GM23338 (cell line): ENCODE results near the gene DNAL4.
"Not testable (repeated sequence)": the region's sequence is repeated elsewhere in the genome, so short reads cannot be mapped to it uniquely, and the experiment has no call there.

Experiments
- CREB1 ChIP-seq: fragments of 250-450 bp; sonication (Bioruptor Pico); IDR thresholded peaks from 2 replicates; pipeline ENCODE4 v1.5.0; 2020; ENCODE audit warnings: low read depth, mild to moderate bottlenecking, moderate library complexity
- EZH2 ChIP-seq: fragments of 200-600 bp; sonication (generic); IDR thresholded peaks from one replicate; pipeline ENCODE4 v1.8.0; 2017; ENCODE audit warnings: antibody characterized with exemption, mild to moderate bottlenecking, low read depth; ENCODE audit not compliant: unreplicated experiment
- EZH2phosphoT487 ChIP-seq: fragments of 200-600 bp; sonication (generic); IDR thresholded peaks from one replicate; pipeline ENCODE4 v1.8.1; 2018; ENCODE audit warnings: antibody characterized with exemption; ENCODE audit not compliant: unreplicated experiment
- JUNB ChIP-seq: IDR thresholded peaks from one replicate; pipeline ENCODE4 v1.6.1; 2016; ENCODE audit warnings: antibody characterized with exemption; ENCODE audit not compliant: unreplicated experiment
- POLR2AphosphoS5 ChIP-seq: IDR thresholded peaks from 2 replicates; pipeline ENCODE4 v1.6.1; 2016; ENCODE audit warnings: antibody characterized with exemption, low read depth
- STAT1 ChIP-seq: IDR thresholded peaks from one replicate; pipeline ENCODE4 v1.6.1; 2016; ENCODE audit warnings: antibody characterized with exemption; ENCODE audit not compliant: unreplicated experiment
- ZNF331 ChIP-seq: fragments of 250-450 bp; sonication (Bioruptor Pico); IDR thresholded peaks from 2 replicates; pipeline ENCODE4 v1.5.0; 2020; ENCODE audit warnings: low read depth, mild to moderate bottlenecking, moderate library complexity
- TF ChIP-seq, protein P1 (sequence below), 2 experiments: fragments of 200-600 bp in 1 of 2; sonication (generic) in 1 of 2; conservative IDR thresholded peaks; 2 replicates each; pipeline versions ENCODE4 v1.5.1 to v1.6.1; 2016 to 2017; ENCODE audit warnings: antibody characterized with exemption in 2 of 2, low read depth in 2 of 2, mild to moderate bottlenecking in 2 of 2, moderate library complexity in 1 of 2
- TF ChIP-seq, protein P2 (sequence below): IDR thresholded peaks from one replicate; pipeline ENCODE4 v1.6.1; 2018; ENCODE audit warnings: antibody characterized with exemption; ENCODE audit not compliant: unreplicated experiment
- TF ChIP-seq, protein P3 (sequence below): IDR thresholded peaks from 2 replicates; pipeline ENCODE4 v1.6.1; 2016; ENCODE audit warnings: antibody characterized with exemption
- TF ChIP-seq, protein P4 (sequence below): fragments of 250-450 bp; sonication (Bioruptor Pico); IDR thresholded peaks from 2 replicates; pipeline ENCODE4 v1.5.0; 2020; ENCODE audit warnings: mild to moderate bottlenecking, moderate library complexity

DNA sequence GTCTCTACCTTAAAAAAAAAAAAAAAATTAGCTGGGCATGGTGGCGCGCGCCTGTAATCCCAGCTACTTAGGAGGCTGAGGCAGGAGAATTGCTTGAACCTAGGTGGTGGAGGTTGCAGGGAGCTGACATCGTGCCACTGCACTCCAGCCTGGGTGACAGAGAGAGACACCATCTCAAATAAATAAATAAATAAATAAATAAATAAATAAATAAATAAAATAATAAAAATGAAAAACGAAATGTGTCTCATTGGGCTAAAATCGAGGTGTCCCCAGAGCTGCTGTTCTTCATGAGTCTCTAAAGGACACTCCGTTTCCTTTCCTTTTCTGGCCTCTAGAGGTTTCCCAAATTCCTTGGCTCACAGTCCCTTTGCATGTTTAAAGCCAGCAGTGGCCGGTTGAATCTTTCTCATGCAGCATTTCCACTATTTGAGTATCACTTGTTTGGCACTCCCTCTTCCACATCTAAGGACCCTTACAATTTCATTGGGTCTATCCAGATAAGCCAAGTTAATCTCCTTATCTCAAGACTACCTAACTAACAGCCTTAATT, 11.2 kb upstream of the DNAL4 start:
- TF ChIP-seq, protein P1, sequence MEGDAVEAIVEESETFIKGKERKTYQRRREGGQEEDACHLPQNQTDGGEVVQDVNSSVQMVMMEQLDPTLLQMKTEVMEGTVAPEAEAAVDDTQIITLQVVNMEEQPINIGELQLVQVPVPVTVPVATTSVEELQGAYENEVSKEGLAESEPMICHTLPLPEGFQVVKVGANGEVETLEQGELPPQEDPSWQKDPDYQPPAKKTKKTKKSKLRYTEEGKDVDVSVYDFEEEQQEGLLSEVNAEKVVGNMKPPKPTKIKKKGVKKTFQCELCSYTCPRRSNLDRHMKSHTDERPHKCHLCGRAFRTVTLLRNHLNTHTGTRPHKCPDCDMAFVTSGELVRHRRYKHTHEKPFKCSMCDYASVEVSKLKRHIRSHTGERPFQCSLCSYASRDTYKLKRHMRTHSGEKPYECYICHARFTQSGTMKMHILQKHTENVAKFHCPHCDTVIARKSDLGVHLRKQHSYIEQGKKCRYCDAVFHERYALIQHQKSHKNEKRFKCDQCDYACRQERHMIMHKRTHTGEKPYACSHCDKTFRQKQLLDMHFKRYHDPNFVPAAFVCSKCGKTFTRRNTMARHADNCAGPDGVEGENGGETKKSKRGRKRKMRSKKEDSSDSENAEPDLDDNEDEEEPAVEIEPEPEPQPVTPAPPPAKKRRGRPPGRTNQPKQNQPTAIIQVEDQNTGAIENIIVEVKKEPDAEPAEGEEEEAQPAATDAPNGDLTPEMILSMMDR (conservative IDR thresholded peaks at IDR 0.05; ENCODE audit: low read depth in 2 of 2), result not testable (repeated sequence)
- TF ChIP-seq EZH2; EZH2phosphoT487; POLR2AphosphoS5; ZNF331; CREB1 (CRISPR knock-in tag); JUNB; STAT1: not testable (repeated sequence)
- TF ChIP-seq, protein P2, sequence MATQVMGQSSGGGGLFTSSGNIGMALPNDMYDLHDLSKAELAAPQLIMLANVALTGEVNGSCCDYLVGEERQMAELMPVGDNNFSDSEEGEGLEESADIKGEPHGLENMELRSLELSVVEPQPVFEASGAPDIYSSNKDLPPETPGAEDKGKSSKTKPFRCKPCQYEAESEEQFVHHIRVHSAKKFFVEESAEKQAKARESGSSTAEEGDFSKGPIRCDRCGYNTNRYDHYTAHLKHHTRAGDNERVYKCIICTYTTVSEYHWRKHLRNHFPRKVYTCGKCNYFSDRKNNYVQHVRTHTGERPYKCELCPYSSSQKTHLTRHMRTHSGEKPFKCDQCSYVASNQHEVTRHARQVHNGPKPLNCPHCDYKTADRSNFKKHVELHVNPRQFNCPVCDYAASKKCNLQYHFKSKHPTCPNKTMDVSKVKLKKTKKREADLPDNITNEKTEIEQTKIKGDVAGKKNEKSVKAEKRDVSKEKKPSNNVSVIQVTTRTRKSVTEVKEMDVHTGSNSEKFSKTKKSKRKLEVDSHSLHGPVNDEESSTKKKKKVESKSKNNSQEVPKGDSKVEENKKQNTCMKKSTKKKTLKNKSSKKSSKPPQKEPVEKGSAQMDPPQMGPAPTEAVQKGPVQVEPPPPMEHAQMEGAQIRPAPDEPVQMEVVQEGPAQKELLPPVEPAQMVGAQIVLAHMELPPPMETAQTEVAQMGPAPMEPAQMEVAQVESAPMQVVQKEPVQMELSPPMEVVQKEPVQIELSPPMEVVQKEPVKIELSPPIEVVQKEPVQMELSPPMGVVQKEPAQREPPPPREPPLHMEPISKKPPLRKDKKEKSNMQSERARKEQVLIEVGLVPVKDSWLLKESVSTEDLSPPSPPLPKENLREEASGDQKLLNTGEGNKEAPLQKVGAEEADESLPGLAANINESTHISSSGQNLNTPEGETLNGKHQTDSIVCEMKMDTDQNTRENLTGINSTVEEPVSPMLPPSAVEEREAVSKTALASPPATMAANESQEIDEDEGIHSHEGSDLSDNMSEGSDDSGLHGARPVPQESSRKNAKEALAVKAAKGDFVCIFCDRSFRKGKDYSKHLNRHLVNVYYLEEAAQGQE, result not testable (repeated sequence)
- TF ChIP-seq, protein P3, sequence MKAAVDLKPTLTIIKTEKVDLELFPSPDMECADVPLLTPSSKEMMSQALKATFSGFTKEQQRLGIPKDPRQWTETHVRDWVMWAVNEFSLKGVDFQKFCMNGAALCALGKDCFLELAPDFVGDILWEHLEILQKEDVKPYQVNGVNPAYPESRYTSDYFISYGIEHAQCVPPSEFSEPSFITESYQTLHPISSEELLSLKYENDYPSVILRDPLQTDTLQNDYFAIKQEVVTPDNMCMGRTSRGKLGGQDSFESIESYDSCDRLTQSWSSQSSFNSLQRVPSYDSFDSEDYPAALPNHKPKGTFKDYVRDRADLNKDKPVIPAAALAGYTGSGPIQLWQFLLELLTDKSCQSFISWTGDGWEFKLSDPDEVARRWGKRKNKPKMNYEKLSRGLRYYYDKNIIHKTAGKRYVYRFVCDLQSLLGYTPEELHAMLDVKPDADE, result not testable (repeated sequence)
- TF ChIP-seq, protein P4, sequence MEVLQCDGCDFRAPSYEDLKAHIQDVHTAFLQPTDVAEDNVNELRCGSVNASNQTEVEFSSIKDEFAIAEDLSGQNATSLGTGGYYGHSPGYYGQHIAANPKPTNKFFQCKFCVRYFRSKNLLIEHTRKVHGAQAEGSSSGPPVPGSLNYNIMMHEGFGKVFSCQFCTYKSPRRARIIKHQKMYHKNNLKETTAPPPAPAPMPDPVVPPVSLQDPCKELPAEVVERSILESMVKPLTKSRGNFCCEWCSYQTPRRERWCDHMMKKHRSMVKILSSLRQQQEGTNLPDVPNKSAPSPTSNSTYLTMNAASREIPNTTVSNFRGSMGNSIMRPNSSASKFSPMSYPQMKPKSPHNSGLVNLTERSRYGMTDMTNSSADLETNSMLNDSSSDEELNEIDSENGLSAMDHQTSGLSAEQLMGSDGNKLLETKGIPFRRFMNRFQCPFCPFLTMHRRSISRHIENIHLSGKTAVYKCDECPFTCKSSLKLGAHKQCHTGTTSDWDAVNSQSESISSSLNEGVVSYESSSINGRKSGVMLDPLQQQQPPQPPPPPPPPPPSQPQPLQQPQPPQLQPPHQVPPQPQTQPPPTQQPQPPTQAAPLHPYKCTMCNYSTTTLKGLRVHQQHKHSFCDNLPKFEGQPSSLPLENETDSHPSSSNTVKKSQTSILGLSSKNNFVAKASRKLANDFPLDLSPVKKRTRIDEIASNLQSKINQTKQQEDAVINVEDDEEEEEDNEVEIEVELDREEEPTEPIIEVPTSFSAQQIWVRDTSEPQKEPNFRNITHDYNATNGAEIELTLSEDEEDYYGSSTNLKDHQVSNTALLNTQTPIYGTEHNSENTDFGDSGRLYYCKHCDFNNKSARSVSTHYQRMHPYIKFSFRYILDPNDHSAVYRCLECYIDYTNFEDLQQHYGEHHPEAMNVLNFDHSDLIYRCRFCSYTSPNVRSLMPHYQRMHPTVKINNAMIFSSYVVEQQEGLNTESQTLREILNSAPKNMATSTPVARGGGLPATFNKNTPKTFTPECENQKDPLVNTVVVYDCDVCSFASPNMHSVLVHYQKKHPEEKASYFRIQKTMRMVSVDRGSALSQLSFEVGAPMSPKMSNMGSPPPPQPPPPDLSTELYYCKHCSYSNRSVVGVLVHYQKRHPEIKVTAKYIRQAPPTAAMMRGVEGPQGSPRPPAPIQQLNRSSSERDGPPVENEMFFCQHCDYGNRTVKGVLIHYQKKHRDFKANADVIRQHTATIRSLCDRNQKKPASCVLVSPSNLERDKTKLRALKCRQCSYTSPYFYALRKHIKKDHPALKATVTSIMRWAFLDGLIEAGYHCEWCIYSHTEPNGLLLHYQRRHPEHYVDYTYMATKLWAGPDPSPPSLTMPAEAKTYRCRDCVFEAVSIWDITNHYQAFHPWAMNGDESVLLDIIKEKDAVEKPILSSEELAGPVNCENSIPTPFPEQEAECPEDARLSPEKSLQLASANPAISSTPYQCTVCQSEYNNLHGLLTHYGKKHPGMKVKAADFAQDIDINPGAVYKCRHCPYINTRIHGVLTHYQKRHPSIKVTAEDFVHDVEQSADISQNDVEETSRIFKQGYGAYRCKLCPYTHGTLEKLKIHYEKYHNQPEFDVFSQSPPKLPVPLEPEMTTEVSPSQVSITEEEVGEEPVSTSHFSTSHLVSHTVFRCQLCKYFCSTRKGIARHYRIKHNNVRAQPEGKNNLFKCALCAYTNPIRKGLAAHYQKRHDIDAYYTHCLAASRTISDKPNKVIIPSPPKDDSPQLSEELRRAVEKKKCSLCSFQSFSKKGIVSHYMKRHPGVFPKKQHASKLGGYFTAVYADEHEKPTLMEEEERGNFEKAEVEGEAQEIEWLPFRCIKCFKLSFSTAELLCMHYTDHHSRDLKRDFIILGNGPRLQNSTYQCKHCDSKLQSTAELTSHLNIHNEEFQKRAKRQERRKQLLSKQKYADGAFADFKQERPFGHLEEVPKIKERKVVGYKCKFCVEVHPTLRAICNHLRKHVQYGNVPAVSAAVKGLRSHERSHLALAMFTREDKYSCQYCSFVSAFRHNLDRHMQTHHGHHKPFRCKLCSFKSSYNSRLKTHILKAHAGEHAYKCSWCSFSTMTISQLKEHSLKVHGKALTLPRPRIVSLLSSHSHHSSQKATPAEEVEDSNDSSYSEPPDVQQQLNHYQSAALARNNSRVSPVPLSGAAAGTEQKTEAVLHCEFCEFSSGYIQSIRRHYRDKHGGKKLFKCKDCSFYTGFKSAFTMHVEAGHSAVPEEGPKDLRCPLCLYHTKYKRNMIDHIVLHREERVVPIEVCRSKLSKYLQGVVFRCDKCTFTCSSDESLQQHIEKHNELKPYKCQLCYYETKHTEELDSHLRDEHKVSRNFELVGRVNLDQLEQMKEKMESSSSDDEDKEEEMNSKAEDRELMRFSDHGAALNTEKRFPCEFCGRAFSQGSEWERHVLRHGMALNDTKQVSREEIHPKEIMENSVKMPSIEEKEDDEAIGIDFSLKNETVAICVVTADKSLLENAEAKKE, result not testable (repeated sequence)
